ENCODE measurements around the gene SLC6A12.

SLC6A12 gene

GRCh38 chr12:162467-163307 lies 51.3 kb downstream of the SLC6A12 start:
- H3K4me3 ChIP-seq (ENCODE audit: low read depth, low read length): no peak overlapping the region
- POLR2A ChIA-PET: interaction anchor here (0.6 kb wide), 1 partner anchor 349 kb away, joined by 3 read pairs; no protein-coding TSS in a partner anchor
- H3K27ac ChIP-seq (ENCODE audit: extremely low read depth, low read depth, low read length): no peak overlapping the region
- no peaks in the 10 kb centered on the region for H3K36me3 ChIP-seq (ENCODE audit: control insufficient read depth in 2 of 2, insufficient read depth in 1 of 2, low read length in 2 of 2)
- no peaks in the 10 kb centered on the region for H3K4me1 ChIP-seq (ENCODE audit: control insufficient read depth, insufficient read depth, low read length)
- CTCF ChIA-PET: interaction anchor here (1.9 kb wide), 1 partner anchor 10 kb away, joined by 6 read pairs; no protein-coding TSS in a partner anchor
- no peaks in the 10 kb centered on the region for H3K9me3 ChIP-seq (ENCODE audit: control insufficient read depth, insufficient read depth, low read depth, low read length)
- no peak for TF ChIP-seq ZNF792 (tag by site-specific recombination; IDR thresholded peaks at IDR 0.05)
- TF ChIP-seq ZNF366 (tag by site-specific recombination; conservative IDR thresholded peaks at IDR 0.05): peak; percentile 89
- 0 out of 2 replicates have a peak, but pooled peaks have one; percentile 32 for TF ChIP-seq PRDM1 (tag by site-specific recombination; IDR thresholded peaks at IDR 0.05)
- TF ChIP-seq ZNF350 (tag by site-specific recombination; IDR thresholded peaks at IDR 0.05): no peak
- no peak for TF ChIP-seq ZBTB49 (tag by site-specific recombination; IDR thresholded peaks at IDR 0.05; ENCODE audit: low read depth)
- no peak for TF ChIP-seq ZNF214 (tag by site-specific recombination; IDR thresholded peaks at IDR 0.05; ENCODE audit: borderline replicate concordance)
- TF ChIP-seq ZNF10 (tag by site-specific recombination; IDR thresholded peaks at IDR 0.05): no peak
- TF ChIP-seq, protein P1, sequence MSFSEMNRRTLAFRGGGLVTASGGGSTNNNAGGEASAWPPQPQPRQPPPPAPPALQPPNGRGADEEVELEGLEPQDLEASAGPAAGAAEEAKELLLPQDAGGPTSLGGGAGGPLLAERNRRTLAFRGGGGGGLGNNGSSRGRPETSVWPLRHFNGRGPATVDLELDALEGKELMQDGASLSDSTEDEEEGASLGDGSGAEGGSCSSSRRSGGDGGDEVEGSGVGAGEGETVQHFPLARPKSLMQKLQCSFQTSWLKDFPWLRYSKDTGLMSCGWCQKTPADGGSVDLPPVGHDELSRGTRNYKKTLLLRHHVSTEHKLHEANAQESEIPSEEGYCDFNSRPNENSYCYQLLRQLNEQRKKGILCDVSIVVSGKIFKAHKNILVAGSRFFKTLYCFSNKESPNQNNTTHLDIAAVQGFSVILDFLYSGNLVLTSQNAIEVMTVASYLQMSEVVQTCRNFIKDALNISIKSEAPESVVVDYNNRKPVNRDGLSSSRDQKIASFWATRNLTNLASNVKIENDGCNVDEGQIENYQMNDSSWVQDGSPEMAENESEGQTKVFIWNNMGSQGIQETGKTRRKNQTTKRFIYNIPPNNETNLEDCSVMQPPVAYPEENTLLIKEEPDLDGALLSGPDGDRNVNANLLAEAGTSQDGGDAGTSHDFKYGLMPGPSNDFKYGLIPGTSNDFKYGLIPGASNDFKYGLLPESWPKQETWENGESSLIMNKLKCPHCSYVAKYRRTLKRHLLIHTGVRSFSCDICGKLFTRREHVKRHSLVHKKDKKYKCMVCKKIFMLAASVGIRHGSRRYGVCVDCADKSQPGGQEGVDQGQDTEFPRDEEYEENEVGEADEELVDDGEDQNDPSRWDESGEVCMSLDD (tag by site-specific recombination; IDR thresholded peaks at IDR 0.05): 0 out of 2 replicates have a peak, but pooled peaks have one; percentile 19
- TF ChIP-seq ZBTB17 (tag by site-specific recombination; IDR thresholded peaks at IDR 0.05): peak; percentile 95
- no peak for TF ChIP-seq ZNF16 (tag by site-specific recombination; IDR thresholded peaks at IDR 0.05; ENCODE audit: low read depth)
- TF ChIP-seq, protein P2, sequence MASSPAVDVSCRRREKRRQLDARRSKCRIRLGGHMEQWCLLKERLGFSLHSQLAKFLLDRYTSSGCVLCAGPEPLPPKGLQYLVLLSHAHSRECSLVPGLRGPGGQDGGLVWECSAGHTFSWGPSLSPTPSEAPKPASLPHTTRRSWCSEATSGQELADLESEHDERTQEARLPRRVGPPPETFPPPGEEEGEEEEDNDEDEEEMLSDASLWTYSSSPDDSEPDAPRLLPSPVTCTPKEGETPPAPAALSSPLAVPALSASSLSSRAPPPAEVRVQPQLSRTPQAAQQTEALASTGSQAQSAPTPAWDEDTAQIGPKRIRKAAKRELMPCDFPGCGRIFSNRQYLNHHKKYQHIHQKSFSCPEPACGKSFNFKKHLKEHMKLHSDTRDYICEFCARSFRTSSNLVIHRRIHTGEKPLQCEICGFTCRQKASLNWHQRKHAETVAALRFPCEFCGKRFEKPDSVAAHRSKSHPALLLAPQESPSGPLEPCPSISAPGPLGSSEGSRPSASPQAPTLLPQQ (tag by site-specific recombination; IDR thresholded peaks at IDR 0.05): peak; percentile 66; the same call in 1 of the 2 replicates
- TF ChIP-seq ZNF600 (tag by site-specific recombination; IDR thresholded peaks at IDR 0.05): peak; percentile 86
- TF ChIP-seq KLF10 (tag by site-specific recombination; IDR thresholded peaks at IDR 0.05): no peak
- no peak for TF ChIP-seq ZNF174 (tag by site-specific recombination; IDR thresholded peaks at IDR 0.05)
- TF ChIP-seq ZEB2 (tag by site-specific recombination; IDR thresholded peaks at IDR 0.05): 0 out of 2 replicates have a peak, but pooled peaks have one; percentile 31
- TF ChIP-seq ZNF426 (tag by site-specific recombination; IDR thresholded peaks at IDR 0.05): no peak
- TF ChIP-seq ZNF341 (tag by site-specific recombination; IDR thresholded peaks at IDR 0.05; ENCODE audit: low read depth): peak; percentile 89
- 0 out of 2 replicates have a peak, but pooled peaks have one; percentile 28 for TF ChIP-seq BCL11A (tag by site-specific recombination; IDR thresholded peaks at IDR 0.05; ENCODE audit: low read depth)
- no peak for TF ChIP-seq ZNF157 (tag by site-specific recombination; IDR thresholded peaks at IDR 0.05)
- TF ChIP-seq YY1 (tag by site-specific recombination; IDR thresholded peaks at IDR 0.05): no peak
- no peak for TF ChIP-seq ZNF658 (tag by site-specific recombination; IDR thresholded peaks at IDR 0.05)
- no peak for TF ChIP-seq ZFP3 (tag by site-specific recombination; IDR thresholded peaks at IDR 0.05; ENCODE audit: low read depth)
- TF ChIP-seq, protein P3, sequence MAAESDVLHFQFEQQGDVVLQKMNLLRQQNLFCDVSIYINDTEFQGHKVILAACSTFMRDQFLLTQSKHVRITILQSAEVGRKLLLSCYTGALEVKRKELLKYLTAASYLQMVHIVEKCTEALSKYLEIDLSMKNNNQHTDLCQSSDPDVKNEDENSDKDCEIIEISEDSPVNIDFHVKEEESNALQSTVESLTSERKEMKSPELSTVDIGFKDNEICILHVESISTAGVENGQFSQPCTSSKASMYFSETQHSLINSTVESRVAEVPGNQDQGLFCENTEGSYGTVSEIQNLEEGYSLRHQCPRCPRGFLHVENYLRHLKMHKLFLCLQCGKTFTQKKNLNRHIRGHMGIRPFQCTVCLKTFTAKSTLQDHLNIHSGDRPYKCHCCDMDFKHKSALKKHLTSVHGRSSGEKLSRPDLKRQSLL (tag by site-specific recombination; IDR thresholded peaks at IDR 0.05): no peak
- 0 out of 2 replicates have a peak, but pooled peaks have one; percentile 30 for TF ChIP-seq GLIS1 (tag by site-specific recombination; IDR thresholded peaks at IDR 0.05)
- TF ChIP-seq, protein P4, sequence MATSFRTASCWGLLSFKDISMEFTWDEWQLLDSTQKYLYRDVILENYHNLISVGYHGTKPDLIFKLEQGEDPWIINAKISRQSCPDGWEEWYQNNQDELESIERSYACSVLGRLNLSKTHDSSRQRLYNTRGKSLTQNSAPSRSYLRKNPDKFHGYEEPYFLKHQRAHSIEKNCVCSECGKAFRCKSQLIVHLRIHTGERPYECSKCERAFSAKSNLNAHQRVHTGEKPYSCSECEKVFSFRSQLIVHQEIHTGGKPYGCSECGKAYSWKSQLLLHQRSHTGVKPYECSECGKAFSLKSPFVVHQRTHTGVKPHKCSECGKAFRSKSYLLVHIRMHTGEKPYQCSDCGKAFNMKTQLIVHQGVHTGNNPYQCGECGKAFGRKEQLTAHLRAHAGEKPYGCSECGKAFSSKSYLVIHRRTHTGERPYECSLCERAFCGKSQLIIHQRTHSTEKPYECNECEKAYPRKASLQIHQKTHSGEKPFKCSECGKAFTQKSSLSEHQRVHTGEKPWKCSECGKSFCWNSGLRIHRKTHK (tag by site-specific recombination; IDR thresholded peaks at IDR 0.05): no peak
- 0 out of 2 replicates have a peak, but pooled peaks have one; percentile 22 for TF ChIP-seq GLIS2 (tag by site-specific recombination; IDR thresholded peaks at IDR 0.05)
- TF ChIP-seq ZNF768 (tag by site-specific recombination; IDR thresholded peaks at IDR 0.05): no peak
- TF ChIP-seq ZFP69B (tag by site-specific recombination; IDR thresholded peaks at IDR 0.05): peak; percentile 83
